HL-60 (cell line): ENCODE results near the gene DNMT1.

Experiments
- CTCF ChIP-seq: IDR thresholded peaks from one replicate; pipeline ENCODE4 v1.5.1; 2011; ENCODE audit warnings: low read length, control low read depth, inconsistent platforms; ENCODE audit not compliant: insufficient read depth
- POLR2AphosphoS5 ChIP-seq: IDR thresholded peaks from 2 replicates; pipeline ENCODE4 v1.6.1; 2012; ENCODE audit warnings: low read depth
- REST ChIP-seq: IDR thresholded peaks from 2 replicates; pipeline ENCODE4 v1.6.1; 2012; ENCODE audit warnings: low read depth; ENCODE audit not compliant: insufficient replicate concordance

DNA sequence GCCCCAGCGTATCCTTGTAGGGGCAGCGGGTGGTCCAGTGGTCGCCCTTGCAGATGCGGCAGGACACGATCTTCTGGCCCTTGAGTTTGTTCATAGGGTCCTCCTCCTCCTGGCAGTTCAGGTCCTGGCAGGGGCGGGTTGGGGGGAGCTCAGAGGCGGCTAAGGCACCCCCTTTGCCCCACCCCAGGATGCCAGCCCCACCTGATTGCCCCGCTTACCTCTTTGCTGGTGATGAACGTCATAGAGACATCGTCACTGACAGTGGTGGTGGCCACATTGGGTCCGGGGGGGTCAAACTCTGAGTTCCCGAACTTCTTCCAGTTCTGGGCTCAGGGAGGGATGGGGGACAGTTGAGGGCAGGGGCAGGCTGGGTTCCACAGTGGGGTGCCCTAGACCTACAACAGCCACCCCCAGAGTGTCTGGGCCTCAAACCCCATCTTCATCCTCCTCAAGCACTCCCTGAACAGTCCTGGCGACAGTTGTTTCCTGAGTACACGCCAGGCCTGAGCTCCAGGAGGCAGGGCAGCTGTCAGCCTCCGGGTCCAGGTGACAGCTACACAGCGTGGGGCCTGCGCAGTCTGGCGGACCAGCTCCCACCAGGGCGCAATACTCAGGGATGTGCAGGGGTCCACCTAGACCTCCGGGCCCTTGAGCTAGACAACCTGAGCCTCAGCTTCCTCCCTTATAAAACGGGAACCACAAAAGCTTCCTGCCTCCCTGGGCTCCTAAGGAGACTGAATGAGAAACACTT is 77.7 kb downstream of the DNMT1 start:
- TF ChIP-seq CTCF, result no peak
- TF ChIP-seq POLR2AphosphoS5, result no peak; the same call in 1 of the 2 replicates
- TF ChIP-seq REST, result no peak
